ENCODE data around the gene F11. TPM values are rescaled to one million over a fixed set of nuclear protein-coding genes. Genes with fewer than 3 reads are reported as not detected.
A peak's percentile ranks its signal among the peaks of the same experiment; 100 is the strongest.
"Not testable (repeated sequence)": the region's sequence is repeated elsewhere in the genome, so short reads cannot be mapped to it uniquely, and the experiment has no call there.

Gene F11
- polyA plus RNA-seq, 3 donors = 1.9 to 5.1 (median 4.1) TPM

- no peak for DNase-seq (ENCODE audit: extremely low read depth in 1 of 11, low read depth in 9 of 11, low spot score in 4 of 11)
Observed at GRCh38 chr4:186291256-186291890, 25.4 kb downstream of the F11 start.

GRCh38 chr4:186294160-186294559 is 28.2 kb downstream of the F11 start:
- DNase-seq (ENCODE audit: extremely low read depth in 1 of 11, low read depth in 9 of 11, low spot score in 4 of 11) = no peak

- no peak for DNase-seq (ENCODE audit: extremely low read depth in 1 of 11, low read depth in 9 of 11, low spot score in 4 of 11)
Observed at GRCh38 chr4:186296481-186296880, 30.5 kb downstream of the F11 start.

GRCh38 chr4:186297013-186297645 is 31.1 kb downstream of the F11 start:
- DNase-seq (ENCODE audit: extremely low read depth in 1 of 11, low read depth in 9 of 11, low spot score in 4 of 11) = peak in 10 of 11 donors; percentile 31 to 65 (median 47)

GRCh38 chr4:186298031-186298647 is 32.1 kb downstream of the F11 start:
- no peak for DNase-seq (ENCODE audit: extremely low read depth in 1 of 11, low read depth in 9 of 11, low spot score in 4 of 11)

- no peak for DNase-seq (ENCODE audit: extremely low read depth in 1 of 11, low read depth in 9 of 11, low spot score in 4 of 11)
Observed at GRCh38 chr4:186299291-186299690, 33.3 kb downstream of the F11 start.

- no peak for DNase-seq (ENCODE audit: extremely low read depth in 1 of 11, low read depth in 9 of 11, low spot score in 4 of 11)
Observed at GRCh38 chr4:186300659-186301390, 34.8 kb downstream of the F11 start.

GRCh38 chr4:186304216-186304615 is 38.2 kb downstream of the F11 start:
- DNase-seq (ENCODE audit: extremely low read depth in 1 of 11, low read depth in 9 of 11, low spot score in 4 of 11) = no peak

GRCh38 chr4:186304866-186305505 is 39.0 kb downstream of the F11 start:
- DNase-seq (ENCODE audit: extremely low read depth in 1 of 11, low read depth in 9 of 11, low spot score in 4 of 11) = no peak

GRCh38 chr4:186307497-186307896 is 41.5 kb downstream of the F11 start:
- DNase-seq (ENCODE audit: extremely low read depth in 1 of 11, low read depth in 9 of 11, low spot score in 4 of 11) = no peak

GRCh38 chr4:186307916-186308315 is 41.9 kb downstream of the F11 start:
- DNase-seq (ENCODE audit: extremely low read depth in 1 of 11, low read depth in 9 of 11, low spot score in 4 of 11) = no peak

- no peak for DNase-seq (ENCODE audit: extremely low read depth in 1 of 11, low read depth in 9 of 11, low spot score in 4 of 11)
Observed at GRCh38 chr4:186318481-186318880, 52.5 kb downstream of the F11 start.

- not testable (repeated sequence) for DNase-seq (ENCODE audit: extremely low read depth in 1 of 11, low read depth in 9 of 11, low spot score in 4 of 11)
Observed at GRCh38 chr4:186324660-186325059, 58.7 kb downstream of the F11 start.

- no peak for DNase-seq (ENCODE audit: extremely low read depth in 1 of 11, low read depth in 9 of 11, low spot score in 4 of 11)
Observed at GRCh38 chr4:186326391-186326790, 60.4 kb downstream of the F11 start.

GRCh38 chr4:186329372-186329771 is 63.4 kb downstream of the F11 start:
- DNase-seq (ENCODE audit: extremely low read depth in 1 of 11, low read depth in 9 of 11, low spot score in 4 of 11) = no peak

- no peak for DNase-seq (ENCODE audit: extremely low read depth in 1 of 11, low read depth in 9 of 11, low spot score in 4 of 11)
Observed at GRCh38 chr4:186330368-186330767, 64.4 kb downstream of the F11 start.

GRCh38 chr4:186335793-186336192 is 69.8 kb downstream of the F11 start:
- DNase-seq (ENCODE audit: extremely low read depth in 1 of 11, low read depth in 9 of 11, low spot score in 4 of 11) = no peak
